Measurements from ENCODE around the gene AIFM1.

- no peak for TF ChIP-seq POLR2A (IDR thresholded peaks at IDR 0.05; ENCODE audit: low read length)
- no peak for TF ChIP-seq GATA1 (IDR thresholded peaks at IDR 0.05; ENCODE audit: low read depth, low read length)
Observed at GRCh38 chrX:130144509-130144908, 21.1 kb downstream of the AIFM1 start.

Measured in erythroblast (primary cell).